ENCODE data around the gene ZDHHC6. TPM values are rescaled to one million over a fixed set of nuclear protein-coding genes. Genes with fewer than 3 reads are reported as not detected.

Gene ZDHHC6
- polyA plus RNA-seq, 3 donors: 34.0 to 39.2 (median 39.0) TPM

- no peaks in the 10 kb centered on the region for H3K27me3 ChIP-seq (ENCODE audit: control insufficient read depth in 2 of 2, insufficient read depth in 2 of 2, low read length in 2 of 2)
- no peaks in the 10 kb centered on the region for H3K9me3 ChIP-seq (replicated peaks in 1 of 2; ENCODE audit: control insufficient read depth in 1 of 2, insufficient read depth in 1 of 2, low read length in 2 of 2)
- no peak overlapping the region for H3K9ac ChIP-seq (ENCODE audit: insufficient read depth, low read length, poor library complexity, severe bottlenecking)
- no peak for TF ChIP-seq CTCF (IDR thresholded peaks at IDR 0.05)
- DNase-seq: no peak
- no peak overlapping the region for H3K27ac ChIP-seq (ENCODE audit: low read depth in 1 of 2, low read length in 2 of 2)
- H3K4me1 ChIP-seq (ENCODE audit: control insufficient read depth in 1 of 2, insufficient read depth in 2 of 2, low read length in 2 of 2): no peaks in the 10 kb centered on the region
- H3K36me3 Mint-ChIP-seq: peaks cover 0 to 2% of the 10 kb centered on the region in 2 donors
- H3K4me1 Mint-ChIP-seq: no peaks in the 10 kb centered on the region
- H3K4me3 Mint-ChIP-seq: no peak overlapping the region
- intact Hi-C loops (cut with micrococcal nuclease): no loop called here
- H3K27ac Mint-ChIP-seq: no peak overlapping the region
- H4K20me1 ChIP-seq (ENCODE audit: insufficient read depth, low read length): peaks cover 43% of the 10 kb centered on the region
- no peaks in the 10 kb centered on the region for H3K79me2 ChIP-seq (ENCODE audit: insufficient read depth, low read length)
- peaks cover 0 to 3% (median 0%) of the 10 kb centered on the region in 7 donors for H3K9me3 Mint-ChIP-seq
- no peak overlapping the region for H2AFZ ChIP-seq (ENCODE audit: insufficient read depth, low read depth, low read length, poor library complexity, severe bottlenecking)
- no peaks in the 10 kb centered on the region for H3K27me3 Mint-ChIP-seq (ENCODE audit: low read depth in 3 of 3)
- H3K36me3 ChIP-seq (replicated peaks in 1 of 2; ENCODE audit: control insufficient read depth in 1 of 2, insufficient read depth in 2 of 2, low read length in 2 of 2): no peaks in the 10 kb centered on the region
- H3K4me3 ChIP-seq (replicated peaks in 1 of 3; ENCODE audit: low read depth in 2 of 3, low read length in 3 of 3): no peak overlapping the region
- H3K4me2 ChIP-seq (replicated peaks; ENCODE audit: extremely low read depth, low read length, poor library complexity, severe bottlenecking): no peak overlapping the region
These were observed 44.4 kb upstream of the ZDHHC6 start for GRCh38 chr10:112491144-112491543.

- no peak for TF ChIP-seq CTCF (IDR thresholded peaks at IDR 0.05)
- Histone ChIP-seq H3K9ac (ENCODE audit: insufficient read depth, low read length, poor library complexity, severe bottlenecking) (no peak overlapping the region), H3K27ac (ENCODE audit: low read depth in 1 of 2, low read length in 2 of 2) (no peak overlapping the region), H3K9me3 (replicated peaks in 1 of 2; ENCODE audit: control insufficient read depth in 1 of 2, insufficient read depth in 1 of 2, low read length in 2 of 2) (no peaks in the 10 kb centered on the region), H2AFZ (ENCODE audit: insufficient read depth, low read depth, low read length, poor library complexity, severe bottlenecking) (no peak overlapping the region), H3K27me3 (ENCODE audit: control insufficient read depth in 2 of 2, insufficient read depth in 2 of 2, low read length in 2 of 2) (no peaks in the 10 kb centered on the region), H4K20me1 (ENCODE audit: insufficient read depth, low read length) (peaks cover 43% of the 10 kb centered on the region), H3K79me2 (ENCODE audit: insufficient read depth, low read length) (no peaks in the 10 kb centered on the region), H3K4me1 (ENCODE audit: control insufficient read depth in 1 of 2, insufficient read depth in 2 of 2, low read length in 2 of 2) (no peaks in the 10 kb centered on the region), H3K4me2 (replicated peaks; ENCODE audit: extremely low read depth, low read length, poor library complexity, severe bottlenecking) (no peak overlapping the region), H3K4me3 (replicated peaks in 1 of 3; ENCODE audit: low read depth in 2 of 3, low read length in 3 of 3) (no peak overlapping the region), H3K36me3 (replicated peaks in 1 of 2; ENCODE audit: control insufficient read depth in 1 of 2, insufficient read depth in 2 of 2, low read length in 2 of 2) (no peaks in the 10 kb centered on the region)
- Mint-ChIP-seq H3K27ac (no peak overlapping the region), H3K27me3 (ENCODE audit: low read depth in 3 of 3) (no peaks in the 10 kb centered on the region), H3K9me3 (peaks cover 0 to 3% (median 0%) of the 10 kb centered on the region in 7 donors), H3K4me1 (no peaks in the 10 kb centered on the region), H3K4me3 (no peak overlapping the region), H3K36me3 (peaks cover 0 to 2% of the 10 kb centered on the region in 2 donors)
- intact Hi-C loops (cut with micrococcal nuclease): no loop called here
- no peak for DNase-seq
- no CpG with 5 or more reads among the region's 2 CpGs for WGBS (ENCODE audit: insufficient coverage)
These were observed 43.8 kb upstream of the ZDHHC6 start for GRCh38 chr10:112490545-112490944.

All from CD14-positive monocyte (primary cell).